CD4-positive, alpha-beta T cell (primary cell): ENCODE data around the gene DTD2. TPM values are rescaled to one million over a fixed set of nuclear protein-coding genes. Genes with fewer than 3 reads are reported as not detected.

Experiments used
- ATAC-seq: fragments of 200-7000 bp; cut with Tn5 transposase; one replicate; pipeline ENCODE4 v1.10.0; 2022; ENCODE audit warnings: mild to moderate bottlenecking; ENCODE audit not compliant: poor library complexity
- CTCF ChIA-PET: fragments of 350-600 bp; sonication (Branson Sonifier 250); formaldehyde crosslinking; loops from one replicate; lab custom pipeline; 2021; ENCODE audit warnings: antibody characterized with exemption, inconsistent platforms; lab: Charles Lee
- POLR2A ChIA-PET: fragments of 350-600 bp; sonication (Branson Sonifier 250); formaldehyde crosslinking; loops from one replicate; lab custom pipeline; 2021; ENCODE audit warnings: antibody characterized with exemption, inconsistent platforms; lab: Charles Lee
- DNase-seq, 14 experiments: peaks; one replicate each; pipeline ENCODE4 v3.0.0-alpha.2; 2013 to 2020; ENCODE audit warnings: mixed read lengths in 2 of 14
- H3K27ac ChIP-seq, 2 donors: one replicate each; pipeline versions ENCODE4 v1.5.1 to v1.7.0; 2013; ENCODE audit warnings: low read length in 2 of 2, low read depth in 1 of 2, mild to moderate bottlenecking in 1 of 2
- H3K27me3 ChIP-seq, 2 experiments: 1 replicate in 1 of 2; 2 replicates in 1 of 2; pipeline versions ENCODE4 v1.6.1 to v1.7.0; 2013; ENCODE audit warnings: low read length in 2 of 2, control low read depth in 1 of 2, mild to moderate bottlenecking in 1 of 2, moderate library complexity in 1 of 2; ENCODE audit not compliant: insufficient read depth in 2 of 2, control insufficient read depth in 1 of 2
- H3K36me3 ChIP-seq: one replicate; pipeline ENCODE4 v1.6.1; 2013; ENCODE audit warnings: low read length, control low read depth; ENCODE audit not compliant: insufficient read depth
- H3K4me1 ChIP-seq: one replicate; pipeline ENCODE4 v1.6.1; 2013; ENCODE audit warnings: low read length, control low read depth; ENCODE audit not compliant: insufficient read depth
- H3K4me3 ChIP-seq: one replicate; pipeline ENCODE4 v1.5.1; 2013; ENCODE audit warnings: mild to moderate bottlenecking, low read length, moderate library complexity
- H3K9me3 ChIP-seq, 2 experiments: 1 replicate in 1 of 2; 2 replicates in 1 of 2; pipeline versions ENCODE4 v1.6.1 to v1.7.0; 2013; ENCODE audit warnings: low read length in 2 of 2, mild to moderate bottlenecking in 2 of 2, control low read depth in 1 of 2, moderate library complexity in 1 of 2; ENCODE audit not compliant: control insufficient read depth in 1 of 2, insufficient read depth in 1 of 2
- H3K27ac Mint-ChIP-seq: one replicate; pipeline ENCODE4 v1.8.0; 2020; ENCODE audit warnings: mixed read lengths
- H3K27me3 Mint-ChIP-seq: one replicate; pipeline ENCODE4 v1.8.0; 2021; ENCODE audit warnings: mixed read lengths
- H3K36me3 Mint-ChIP-seq: one replicate; pipeline ENCODE4 v1.8.0; 2021; ENCODE audit warnings: low read depth, mixed read lengths
- H3K4me1 Mint-ChIP-seq: one replicate; pipeline ENCODE4 v1.8.0; 2021; ENCODE audit warnings: low read depth, mixed read lengths
- H3K4me3 Mint-ChIP-seq: one replicate; pipeline ENCODE4 v1.8.0; 2020; ENCODE audit warnings: mild to moderate bottlenecking, mixed read lengths
- H3K9me3 Mint-ChIP-seq: one replicate; pipeline ENCODE4 v1.8.0; 2020; ENCODE audit warnings: mixed read lengths
- intact Hi-C, 2 experiments: fragments of 100-400 bp; cut with DNase I in 1 of 2; cut with micrococcal nuclease in 1 of 2; formaldehyde crosslinking; loops; one replicate each; pipeline versions ENCODE4 v1.15.1 to v1.9.0; 2023 to 2025; cut with DNase I, micrococcal nuclease
- polyA plus RNA-seq, 2 donors: library from polyadenylated mRNA; unstranded; fragments of 120-200 nt; gene quantifications; one replicate each; pipeline ENCODE4 v1.2.1, GENCODE V29; 2013
- total RNA-seq, 174 experiments: library from RNA in 2 of 174; stranded (reverse) in 2 of 174; gene quantifications; one replicate each; pipeline ENCODE4 v1.2.3 and lab custom pipeline; 2021 to 2026
- TF ChIP-seq, protein P1 (sequence below): fragments of 200-600 bp; IDR thresholded peaks from one replicate; pipeline ENCODE4 v1.8.0; 2022; ENCODE audit warnings: antibody characterized with exemption, mild to moderate bottlenecking

The DTD2 gene
- total RNA-seq (1 to 10 TPM; 4.6 to 5.7 TPM), total RNA-seq (lab: John Stamatoyannopoulos, UW) (6.3 to 33.3 (median 14.9) reads per million in 172 experiments)
- polyA plus RNA-seq (2013, experiment 1 of 2) = 13.8 TPM
- 13.8 TPM for polyA plus RNA-seq (2013, experiment 2 of 2)

GRCh38 chr14:31456841-31457664, at the start of gene DTD2:
Gene DTD2 (minus strand): TSS chr14:31457506. CDS start chr14:31457393, 113 bp downstream.
- peak within 1 kb of the TSS; percentile 39 to 71 for H3K27ac ChIP-seq
- H3K4me1 ChIP-seq = peaks cover 9% of the 10 kb centered on the region
- H3K36me3 Mint-ChIP-seq = peaks cover 25% of the 10 kb centered on the region
- H3K4me1 Mint-ChIP-seq = peaks cover 35% of the 10 kb centered on the region
- peak within 1 kb of the TSS; percentile 95 for H3K4me3 ChIP-seq
- H3K27ac Mint-ChIP-seq = peak within 1 kb of the TSS; percentile 94
- TF ChIP-seq, protein P1, sequence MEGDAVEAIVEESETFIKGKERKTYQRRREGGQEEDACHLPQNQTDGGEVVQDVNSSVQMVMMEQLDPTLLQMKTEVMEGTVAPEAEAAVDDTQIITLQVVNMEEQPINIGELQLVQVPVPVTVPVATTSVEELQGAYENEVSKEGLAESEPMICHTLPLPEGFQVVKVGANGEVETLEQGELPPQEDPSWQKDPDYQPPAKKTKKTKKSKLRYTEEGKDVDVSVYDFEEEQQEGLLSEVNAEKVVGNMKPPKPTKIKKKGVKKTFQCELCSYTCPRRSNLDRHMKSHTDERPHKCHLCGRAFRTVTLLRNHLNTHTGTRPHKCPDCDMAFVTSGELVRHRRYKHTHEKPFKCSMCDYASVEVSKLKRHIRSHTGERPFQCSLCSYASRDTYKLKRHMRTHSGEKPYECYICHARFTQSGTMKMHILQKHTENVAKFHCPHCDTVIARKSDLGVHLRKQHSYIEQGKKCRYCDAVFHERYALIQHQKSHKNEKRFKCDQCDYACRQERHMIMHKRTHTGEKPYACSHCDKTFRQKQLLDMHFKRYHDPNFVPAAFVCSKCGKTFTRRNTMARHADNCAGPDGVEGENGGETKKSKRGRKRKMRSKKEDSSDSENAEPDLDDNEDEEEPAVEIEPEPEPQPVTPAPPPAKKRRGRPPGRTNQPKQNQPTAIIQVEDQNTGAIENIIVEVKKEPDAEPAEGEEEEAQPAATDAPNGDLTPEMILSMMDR = no peak
- H3K9me3 ChIP-seq = no peaks in the 10 kb centered on the region
- intact Hi-C loops = loop anchor here (2.0 to 10.0 kb wide), 6 partner anchors 36 to 748 kb away; partner anchors contain the start of genes ARHGAP5 (in 2 of the 2), HEATR5A (in 2 of the 2), HECTD1 (in 1 of the 2) and NUBPL (in 1 of the 2)
- H3K27me3 ChIP-seq = no peaks in the 10 kb centered on the region
- no peaks in the 10 kb centered on the region for H3K27me3 Mint-ChIP-seq
- H3K36me3 ChIP-seq = peaks cover 4% of the 10 kb centered on the region
- ATAC-seq = peak; percentile 97
- peak within 1 kb of the TSS; percentile 93 for H3K4me3 Mint-ChIP-seq
- H3K9me3 Mint-ChIP-seq = no peaks in the 10 kb centered on the region
- ChIA-PET POLR2A (interaction anchor here (0.6 to 2.7 kb wide), 8 partner anchors 37 to 746 kb away, joined by 3 to 54 read pairs (median 4); partner anchors contain the start of genes AP4S1, HEATR5A, HECTD1 and NUBPL), CTCF (interaction anchor here (1.0 to 1.7 kb wide), 4 partner anchors 9 to 250 kb away, joined by 4 to 8 read pairs (median 4); partner anchors contain the start of genes HEATR5A and HECTD1)
- DNase-seq = peak; percentile 85 to 96 (median 91)

- POLR2A ChIA-PET = interaction anchor here (0.9 kb wide), 1 partner anchor 48 kb away, joined by 3 read pairs; the partner anchor contains the start of gene DTD2
- H3K27ac ChIP-seq = no peak overlapping the region
- peaks cover 0 to 4% of the 10 kb centered on the region in 2 experiments for H3K27me3 ChIP-seq
- H3K36me3 ChIP-seq = no peaks in the 10 kb centered on the region
- intact Hi-C loops = no loop called here
- Mint-ChIP-seq H3K27ac (no peak overlapping the region), H3K4me3 (no peak overlapping the region), H3K27me3 (no peaks in the 10 kb centered on the region), H3K36me3 (no peaks in the 10 kb centered on the region), H3K4me1 (no peaks in the 10 kb centered on the region), H3K9me3 (no peaks in the 10 kb centered on the region)
- DNase-seq (no peak), ATAC-seq (no peak)
- CTCF ChIA-PET = no interaction called here
- TF ChIP-seq, protein P1 = no peak
- H3K4me3 ChIP-seq = no peak overlapping the region
- H3K4me1 ChIP-seq = no peaks in the 10 kb centered on the region
- no peaks in the 10 kb centered on the region for H3K9me3 ChIP-seq
These were observed 48.1 kb upstream of the DTD2 start for GRCh38 chr14:31505411-31505810.

DNA sequence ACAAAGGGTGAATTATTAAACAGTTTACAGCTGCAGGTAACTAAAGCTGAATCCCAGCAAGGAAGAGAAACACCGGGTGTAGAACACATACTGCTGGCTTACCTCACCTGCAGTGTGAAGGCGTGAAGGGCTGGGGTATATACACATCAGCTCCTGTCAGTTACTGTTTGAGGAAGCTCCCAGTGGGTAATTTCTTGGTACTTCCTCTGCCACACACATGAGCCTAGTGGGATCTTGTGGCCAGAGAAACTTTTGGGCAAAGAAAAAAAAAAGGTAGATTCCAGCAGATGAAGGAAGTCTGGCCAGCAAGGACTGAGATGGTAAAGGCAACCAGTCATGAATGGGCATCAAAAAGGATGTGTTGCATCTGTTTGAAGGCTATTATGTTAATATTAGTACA, 44.6 kb upstream of the DTD2 start:
- ATAC-seq = no peak
- ChIA-PET POLR2A (no interaction called here), CTCF (interaction anchor here (0.9 kb wide), 1 partner anchor 8 kb away, joined by 3 read pairs; no protein-coding TSS in a partner anchor)
- H3K27ac ChIP-seq = no peak overlapping the region
- no peaks in the 10 kb centered on the region for H3K36me3 ChIP-seq
- TF ChIP-seq, protein P1 = no peak
- Mint-ChIP-seq H3K36me3 (no peaks in the 10 kb centered on the region), H3K4me3 (no peak overlapping the region), H3K4me1 (no peaks in the 10 kb centered on the region), H3K27ac (no peak overlapping the region), H3K27me3 (no peaks in the 10 kb centered on the region), H3K9me3 (peaks cover 2% of the 10 kb centered on the region)
- no peaks in the 10 kb centered on the region for H3K9me3 ChIP-seq
- H3K27me3 ChIP-seq = peaks cover 0 to 4% of the 10 kb centered on the region in 2 experiments
- no peak overlapping the region for H3K4me3 ChIP-seq
- no peak for DNase-seq
- intact Hi-C loops = no loop called here
- H3K4me1 ChIP-seq = no peaks in the 10 kb centered on the region
